ENCODE data around the gene BLTP3B.

The BLTP3B gene

GRCh38 chr12:100159391-100160104, 16.9 kb upstream of the BLTP3B start:
- TF ChIP-seq CTCF (conservative IDR thresholded peaks at IDR 0.05; ENCODE audit: low read depth, low read length), result no peak
- no peak overlapping the region for H3K4me3 ChIP-seq (ENCODE audit: low read length)
- DNase-seq (ENCODE audit: low read depth), result no peak

GRCh38 chr12:100158535-100158934, 15.9 kb upstream of the BLTP3B start:
- no peak overlapping the region for H3K4me3 ChIP-seq (ENCODE audit: low read length)
- no peak for DNase-seq (ENCODE audit: low read depth)
- no peak for TF ChIP-seq CTCF (conservative IDR thresholded peaks at IDR 0.05; ENCODE audit: low read depth, low read length)

GRCh38 chr12:100157427-100157821, 14.8 kb upstream of the BLTP3B start:
- TF ChIP-seq CTCF (conservative IDR thresholded peaks at IDR 0.05; ENCODE audit: low read depth, low read length), result no peak
- H3K4me3 ChIP-seq (ENCODE audit: low read length), result no peak overlapping the region
- DNase-seq (ENCODE audit: low read depth), result no peak

GRCh38 chr12:100156731-100157426, 14.2 kb upstream of the BLTP3B start:
- H3K4me3 ChIP-seq (ENCODE audit: low read length), result no peak overlapping the region
- TF ChIP-seq CTCF (conservative IDR thresholded peaks at IDR 0.05; ENCODE audit: low read depth, low read length), result no peak
- no peak for DNase-seq (ENCODE audit: low read depth)

- no peak overlapping the region for H3K4me3 ChIP-seq (ENCODE audit: low read length)
- TF ChIP-seq CTCF (conservative IDR thresholded peaks at IDR 0.05; ENCODE audit: low read depth, low read length), result peak; percentile 92
- no peak for DNase-seq (ENCODE audit: low read depth)
These were observed 12.0 kb upstream of the BLTP3B start for GRCh38 chr12:100154474-100155247.

- DNase-seq (ENCODE audit: low read depth), result no peak
- H3K4me3 ChIP-seq (ENCODE audit: low read length), result no peak overlapping the region
- no peak for TF ChIP-seq CTCF (conservative IDR thresholded peaks at IDR 0.05; ENCODE audit: low read depth, low read length)
These were observed 10.5 kb upstream of the BLTP3B start for GRCh38 chr12:100153131-100153530.

Measured in retinal pigment epithelial cell (primary cell).